GM21367 (cell line): Measurements from ENCODE around the gene RAB6C.
"Not testable (repeated sequence)": the region's sequence is repeated elsewhere in the genome, so short reads cannot be mapped to it uniquely, and the experiment has no call there.

Experiments used
- ATAC-seq: cut with Tn5 transposase; IDR thresholded peaks from one replicate; pipeline ENCODE4 v1.9.1; 2021; ENCODE audit not compliant: unreplicated experiment

RAB6C gene

DNA sequence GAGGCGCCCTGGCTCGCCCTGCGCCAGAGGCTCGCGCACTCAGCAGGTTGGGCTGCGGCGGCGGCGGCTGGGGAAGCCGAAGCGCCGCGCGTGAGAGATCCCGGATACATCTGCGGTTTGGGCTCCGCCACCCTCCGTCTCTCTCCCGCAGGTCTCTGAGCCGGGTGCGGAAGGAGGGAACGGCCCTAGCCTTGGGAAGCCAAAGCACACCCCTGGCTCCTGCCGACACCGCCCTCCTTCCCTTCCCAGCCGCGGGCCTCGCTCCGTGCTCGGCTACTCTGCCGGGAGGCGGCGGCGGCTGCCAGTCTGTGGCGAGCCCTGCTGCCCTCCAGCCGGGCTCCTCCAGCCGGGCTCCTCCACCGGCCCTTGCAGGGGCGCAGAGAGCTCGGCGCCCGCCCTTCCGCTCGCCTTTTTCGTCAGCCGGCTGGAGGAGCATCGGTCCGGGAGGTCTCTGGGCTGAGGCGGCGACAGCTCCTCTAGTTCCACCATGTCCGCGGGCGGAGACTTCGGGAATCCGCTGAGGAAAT, at the start of gene RAB6C:
Gene RAB6C, plus strand, starts transcription at position 38 of the 527 bp plus-strand sequence. Its CDS starts 450 bp downstream, at position 488.
- not testable (repeated sequence) for ATAC-seq

DNA sequence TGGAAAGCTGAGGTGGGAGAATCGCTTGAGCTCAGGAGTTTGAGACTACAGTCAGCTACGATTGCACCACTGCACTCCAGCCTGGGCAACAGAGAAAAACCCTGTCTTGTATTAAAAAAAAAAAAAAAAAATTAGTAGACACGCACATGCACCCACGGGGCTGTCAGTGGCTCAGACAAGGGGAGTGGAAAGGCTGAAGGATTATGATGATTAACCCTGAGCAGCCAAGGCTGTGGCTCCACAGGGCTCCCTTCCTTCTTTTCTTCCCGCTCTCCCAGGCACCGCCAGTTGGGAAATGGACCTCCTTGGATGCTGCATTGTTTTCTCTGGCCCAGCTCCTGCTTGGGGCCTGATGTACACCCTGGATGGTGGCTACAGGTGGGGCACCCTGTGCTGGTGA, 49.0 kb upstream of the RAB6C start:
- ATAC-seq = no peak

DNA sequence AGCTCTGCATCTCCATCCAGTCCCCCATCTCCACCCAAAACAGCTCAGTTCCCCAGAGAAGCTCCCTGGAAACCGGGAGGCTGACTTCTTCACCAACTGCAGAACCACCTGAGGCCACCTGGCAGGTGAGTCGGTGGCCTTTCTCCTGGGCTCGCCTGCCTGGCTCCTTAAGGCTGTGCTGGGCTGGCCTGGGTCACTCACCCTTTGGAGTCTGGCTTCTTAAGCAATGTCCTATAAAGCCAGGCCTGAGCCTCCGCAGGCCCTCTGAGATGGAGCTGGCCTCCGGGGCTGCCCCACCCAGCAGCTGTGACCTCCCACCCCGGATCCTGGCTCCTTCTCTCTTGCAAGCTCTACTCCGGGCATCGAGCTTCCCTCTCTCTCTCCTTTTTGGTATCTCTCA, 46.1 kb upstream of the RAB6C start:
- not testable (repeated sequence) for ATAC-seq

DNA sequence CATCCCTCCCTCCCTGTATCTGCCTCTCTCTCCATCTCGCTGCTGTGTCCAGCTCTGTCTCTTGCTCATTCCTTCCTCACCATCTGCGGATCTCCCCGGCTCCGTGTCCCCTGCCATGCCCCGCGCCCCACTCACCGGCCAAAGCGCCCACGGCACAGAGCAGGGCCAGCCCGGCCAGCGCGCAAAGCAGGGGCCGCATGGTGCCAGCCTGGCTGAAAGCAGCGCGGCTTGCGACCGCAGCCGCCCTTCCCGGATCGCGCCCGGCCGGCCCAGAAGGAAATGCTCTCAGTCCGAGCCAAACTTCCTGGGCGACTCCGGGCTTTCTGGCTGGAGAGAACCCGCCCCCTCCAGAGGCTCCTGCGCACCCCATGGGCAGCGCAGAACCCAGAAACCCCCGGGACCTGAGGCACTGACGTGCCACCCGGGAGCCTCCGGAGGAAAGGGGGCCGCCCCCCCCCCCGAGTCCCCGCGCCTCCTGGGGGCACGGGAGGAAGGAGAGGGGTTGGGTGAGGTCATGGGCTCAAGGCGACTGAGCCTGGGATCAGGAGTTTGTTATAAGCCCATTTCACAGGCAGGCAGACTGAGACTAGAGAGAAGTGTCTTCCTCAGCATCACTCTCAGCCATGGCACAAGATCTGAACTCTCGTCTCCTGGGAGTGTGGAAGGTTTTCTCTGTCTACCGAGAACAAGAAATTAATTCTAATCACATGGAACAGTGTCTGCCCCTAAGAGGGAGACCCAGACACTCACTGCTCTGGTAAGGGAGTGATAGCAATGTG, 45.2 kb upstream of the RAB6C start:
- ATAC-seq = no peak

DNA sequence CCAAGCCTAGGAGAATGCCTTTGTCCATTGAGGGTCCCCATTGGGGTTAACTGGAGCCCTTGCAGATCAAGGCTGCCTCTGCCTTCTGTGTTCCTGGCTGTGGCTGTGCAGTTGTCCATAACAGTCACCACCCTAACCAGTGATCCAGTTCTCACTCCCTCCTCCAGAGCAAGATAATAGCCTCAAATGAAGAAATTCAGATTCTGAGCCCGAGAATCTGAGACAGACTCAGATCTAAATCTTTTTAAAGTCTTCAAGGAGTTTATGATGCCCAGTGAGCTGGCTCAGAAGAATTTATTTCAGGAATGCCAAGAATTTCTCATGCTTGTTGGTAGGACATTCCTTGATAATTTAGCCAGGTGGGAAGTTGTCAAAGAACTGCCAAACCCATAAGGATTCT, 44.3 kb upstream of the RAB6C start:
- ATAC-seq = no peak

DNA sequence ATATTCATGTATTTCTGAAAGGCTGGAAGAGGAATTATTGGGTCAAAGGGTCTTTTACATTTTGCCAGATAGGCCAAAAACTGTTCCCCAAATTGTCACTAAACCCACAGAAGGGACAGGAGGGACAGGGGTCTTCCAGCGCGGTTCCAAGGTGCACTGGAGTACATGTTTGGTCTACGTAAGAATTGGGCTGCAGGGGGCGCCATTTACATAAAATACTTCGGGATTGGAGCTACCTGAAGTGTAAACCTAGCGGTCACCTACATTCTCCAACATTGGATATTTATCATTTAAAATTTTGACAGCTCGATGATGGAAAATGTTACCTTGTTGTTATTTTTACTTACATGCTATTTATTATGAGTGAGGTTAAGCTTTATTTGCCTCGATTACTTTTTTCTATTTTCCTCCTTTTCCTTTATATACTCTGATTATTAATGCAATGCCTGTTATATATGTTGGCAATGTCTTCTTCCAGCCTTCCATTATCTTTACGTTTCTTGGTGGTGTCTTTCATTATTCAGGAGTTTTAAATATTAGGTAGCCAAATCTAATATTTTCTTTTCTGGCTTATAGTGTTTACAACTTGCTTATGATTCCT, 43.0 kb upstream of the RAB6C start:
- ATAC-seq = peak; percentile 60

DNA sequence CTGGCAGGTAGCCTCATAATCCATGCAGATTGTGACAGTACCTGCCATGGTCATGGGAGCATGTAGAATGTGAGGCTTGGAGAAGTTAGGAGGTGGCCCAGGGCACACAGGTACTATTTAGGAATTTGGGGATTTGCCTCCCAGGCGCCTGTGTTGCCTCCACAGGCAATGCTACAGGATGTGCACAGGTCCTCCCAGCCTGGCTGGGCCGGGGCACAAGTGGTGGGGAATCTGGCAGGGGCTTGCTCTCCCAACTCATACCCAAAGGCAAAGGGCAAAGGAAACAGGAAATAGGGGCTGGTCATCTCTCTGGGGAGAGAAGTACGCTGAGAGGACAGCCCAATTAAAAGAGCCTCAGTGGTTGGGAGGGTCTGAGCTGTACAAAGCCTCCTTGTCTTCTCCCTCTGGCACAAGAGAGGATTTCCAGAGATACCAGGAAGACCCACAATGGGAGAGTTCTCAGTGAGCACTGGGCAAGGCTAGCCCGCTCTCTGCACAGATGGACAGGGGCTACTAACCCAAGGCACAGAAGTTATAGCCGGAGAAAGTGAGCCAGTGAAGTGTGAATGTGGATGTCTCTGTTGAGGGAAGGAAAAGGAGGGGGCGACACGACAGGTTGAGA, 40.5 kb upstream of the RAB6C start:
- ATAC-seq = not testable (repeated sequence)

DNA sequence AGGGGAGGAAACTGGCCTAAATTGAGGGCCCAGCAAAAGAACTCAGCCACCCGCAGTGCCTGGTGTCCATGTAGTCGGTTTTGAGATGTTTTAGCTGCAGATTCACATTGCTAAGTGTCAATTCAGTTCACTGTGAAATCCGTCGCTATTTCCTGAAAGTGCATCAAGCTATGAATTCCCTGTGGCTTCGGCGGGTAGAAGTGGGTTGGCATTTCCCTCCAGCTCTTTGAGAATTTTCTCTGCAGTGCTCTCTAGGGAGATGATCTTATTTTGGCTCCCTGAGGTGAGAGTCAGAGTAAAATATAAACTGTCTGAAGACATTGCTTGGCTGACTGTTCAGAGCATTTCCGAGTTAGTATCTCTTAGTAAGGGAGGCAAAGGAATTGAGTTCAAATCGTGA, 36.0 kb upstream of the RAB6C start:
- ATAC-seq = not testable (repeated sequence)

DNA sequence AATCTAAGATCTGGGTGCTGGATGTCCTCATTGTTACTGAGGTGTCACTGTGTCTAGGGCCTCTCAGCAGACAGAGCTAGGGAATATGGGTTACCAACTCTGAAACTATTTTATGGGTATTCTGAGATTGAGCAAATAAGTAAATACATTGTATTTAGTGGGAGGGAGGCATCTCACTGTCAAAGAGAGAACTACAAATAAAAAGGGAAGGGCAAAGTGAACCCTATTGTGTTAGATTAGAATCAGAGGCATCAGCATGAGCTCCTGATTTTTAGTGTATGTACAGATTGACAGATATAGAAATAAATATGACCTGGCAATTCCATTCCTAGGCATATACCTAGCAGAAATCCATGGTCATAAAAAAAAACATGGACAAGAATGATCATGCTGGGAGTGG, 33.9 kb upstream of the RAB6C start:
- ATAC-seq = no peak

DNA sequence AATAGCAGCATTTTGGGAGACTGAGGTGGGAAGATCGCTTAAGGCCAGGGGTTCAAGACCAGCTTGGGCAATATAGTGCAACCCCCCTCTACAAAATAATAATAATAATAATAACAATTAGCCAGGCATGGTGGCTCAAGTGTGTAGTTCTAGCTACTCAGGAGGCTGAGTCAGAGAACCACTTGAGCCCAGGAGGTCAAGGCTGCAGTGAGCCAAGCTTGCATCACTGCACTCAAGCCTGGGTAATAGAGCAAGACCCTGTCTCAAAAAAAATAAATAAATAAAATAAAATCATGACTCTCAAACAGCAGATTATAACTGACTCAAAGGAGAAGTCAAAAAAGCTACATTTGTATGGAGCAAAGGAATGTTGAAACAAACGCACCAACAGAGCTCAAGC, 31.8 kb upstream of the RAB6C start:
- ATAC-seq = not testable (repeated sequence)

DNA sequence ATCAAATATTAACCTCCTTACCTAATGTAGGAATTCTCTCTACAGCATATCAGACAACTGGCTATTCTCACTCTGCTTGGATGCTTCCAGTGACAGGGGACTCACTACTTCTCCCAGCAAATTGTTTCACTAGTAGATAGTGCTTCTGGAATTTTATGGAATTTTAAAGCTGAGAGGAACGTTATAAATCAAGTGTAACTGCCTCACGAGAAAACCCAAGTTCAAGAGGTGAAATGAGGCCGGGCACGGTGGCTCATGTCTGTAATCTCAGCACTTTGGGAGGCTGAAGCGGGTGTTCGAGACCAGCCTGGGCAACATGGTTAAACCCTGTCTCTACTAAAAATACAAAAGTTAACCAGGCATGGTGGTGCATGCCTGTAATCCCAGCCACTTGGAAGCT, 23.3 kb upstream of the RAB6C start:
- ATAC-seq = not testable (repeated sequence)

DNA sequence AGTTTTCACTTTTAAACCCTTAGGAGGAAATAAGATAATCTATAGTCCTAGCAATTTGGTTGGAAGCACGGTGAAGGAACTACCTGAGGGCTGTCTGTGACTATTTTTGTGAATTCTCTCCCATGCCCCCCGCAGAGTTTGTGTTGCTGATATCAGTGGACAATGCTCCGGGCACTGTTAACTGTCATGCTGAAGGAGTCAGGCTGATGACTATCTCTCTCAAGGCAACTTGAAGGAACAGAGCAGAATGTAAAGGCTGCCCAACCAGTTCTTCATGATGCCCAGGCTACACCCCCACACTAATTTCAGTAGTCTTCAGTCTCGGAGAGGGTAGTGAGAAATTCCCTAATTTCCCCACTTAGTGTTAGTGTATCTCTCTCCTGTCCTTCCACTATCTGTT, 21.6 kb upstream of the RAB6C start:
- ATAC-seq = no peak

DNA sequence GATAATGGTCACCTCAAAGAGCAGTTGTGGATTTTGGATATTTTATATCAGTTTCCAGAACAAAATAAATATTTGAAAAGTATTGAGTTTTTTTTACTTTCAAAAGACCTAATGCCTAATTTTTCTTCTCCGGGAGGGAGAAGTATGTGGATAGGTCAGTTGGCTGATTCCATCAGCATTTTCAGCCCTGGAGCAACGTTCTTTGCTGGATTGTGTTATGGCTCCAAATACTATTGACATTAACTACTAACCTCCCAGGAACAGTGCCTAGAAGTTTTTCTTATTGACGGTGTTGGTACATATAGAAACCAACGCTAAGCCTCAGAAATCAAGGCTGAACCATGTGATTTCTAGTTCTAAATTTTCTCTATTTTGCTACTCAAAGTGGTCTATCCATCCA, 20.7 kb upstream of the RAB6C start:
- ATAC-seq = not testable (repeated sequence)

DNA sequence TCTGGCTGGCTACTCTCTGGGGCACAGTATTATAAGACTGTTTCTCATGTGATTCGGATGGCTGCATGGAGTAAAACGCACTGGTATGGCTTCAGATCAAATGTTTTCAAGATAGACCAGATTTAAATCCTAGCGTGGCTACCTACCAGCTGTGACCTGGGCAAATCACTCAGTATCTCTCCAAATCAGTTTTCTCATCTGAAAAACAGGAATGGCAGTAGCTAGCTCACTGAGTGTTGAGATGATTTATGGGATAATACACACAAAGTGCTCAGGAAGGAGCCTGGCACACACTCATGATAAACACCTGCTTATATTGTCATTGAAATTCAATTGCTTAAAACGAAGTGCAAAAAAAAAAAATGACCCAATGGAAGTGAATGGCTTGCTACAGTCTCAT, 10.9 kb upstream of the RAB6C start:
- ATAC-seq = not testable (repeated sequence)

DNA sequence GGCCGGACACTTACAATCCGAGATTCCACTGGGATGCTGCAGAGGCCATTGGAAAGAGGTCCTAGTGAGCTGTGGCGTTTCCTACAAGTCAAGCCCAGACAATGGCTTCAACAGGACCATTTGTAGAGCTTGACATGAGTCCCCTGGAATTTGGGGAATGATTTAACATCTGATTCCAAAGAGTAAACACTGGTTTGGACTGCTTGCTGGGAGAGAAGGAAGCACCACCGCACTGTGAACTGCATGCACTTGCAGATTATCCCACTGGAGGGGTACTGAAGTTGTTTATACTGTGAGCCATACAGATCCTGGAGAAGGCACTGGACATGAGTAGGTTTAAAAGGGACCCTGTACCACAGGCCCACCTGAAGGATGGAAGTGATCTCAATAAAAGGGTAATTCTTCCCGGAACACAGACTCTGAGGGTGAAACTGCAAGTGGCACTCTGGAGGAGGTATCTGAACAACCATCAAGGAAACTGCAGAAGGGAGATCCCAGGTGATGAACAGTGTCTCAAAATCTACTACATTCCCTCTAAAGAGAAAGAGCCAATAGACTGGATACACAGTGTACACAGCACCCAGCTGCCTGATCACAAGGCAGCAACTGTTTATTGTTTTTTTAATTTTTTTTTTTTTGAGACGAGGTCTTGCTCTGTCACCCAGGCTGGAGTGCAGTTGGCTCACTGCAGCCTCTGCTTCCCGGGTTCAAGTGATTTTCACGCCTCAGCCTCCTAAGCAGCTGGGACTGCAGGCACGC, 4.3 kb upstream of the RAB6C start:
- no peak for ATAC-seq

DNA sequence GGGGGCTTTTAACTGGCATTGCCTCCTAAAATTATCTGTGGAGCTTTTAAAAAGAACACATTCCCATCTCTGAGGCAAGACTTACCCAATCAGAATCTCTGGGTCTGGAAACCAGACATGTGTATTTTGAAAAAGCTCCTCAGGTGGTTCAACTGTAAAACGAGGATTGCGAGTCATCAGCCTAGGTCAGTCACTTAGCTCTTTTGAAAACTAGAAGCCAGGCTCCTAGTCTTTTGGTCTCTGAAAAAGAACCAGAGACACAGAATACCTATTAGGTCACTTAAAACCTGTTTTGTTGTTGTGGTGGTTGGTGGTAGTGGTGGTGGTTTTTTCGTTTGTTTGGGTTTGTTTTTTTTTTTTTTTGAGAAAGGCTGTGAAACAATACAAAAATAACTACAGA, 2.5 kb upstream of the RAB6C start:
- not testable (repeated sequence) for ATAC-seq

DNA sequence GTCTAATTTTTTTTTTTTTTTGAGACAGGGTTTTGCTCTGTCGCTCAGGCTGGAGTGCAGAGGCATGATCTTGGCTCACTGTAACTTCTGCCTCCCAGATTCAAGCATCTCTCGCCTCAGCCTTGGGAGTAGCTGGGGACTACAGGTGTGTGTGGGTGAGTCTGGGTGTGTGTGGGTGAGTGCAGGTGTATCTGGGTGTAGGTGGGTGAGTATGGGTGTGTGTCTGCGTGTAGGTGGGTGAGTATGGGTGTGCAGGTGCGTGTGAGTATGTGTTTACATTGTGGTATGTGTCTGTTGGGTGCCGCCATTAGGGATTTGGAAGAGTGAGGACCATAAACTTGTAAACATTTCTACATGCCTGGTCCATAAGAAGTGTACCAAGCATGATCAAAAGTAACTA, 1.5 kb upstream of the RAB6C start:
- no peak for ATAC-seq

DNA sequence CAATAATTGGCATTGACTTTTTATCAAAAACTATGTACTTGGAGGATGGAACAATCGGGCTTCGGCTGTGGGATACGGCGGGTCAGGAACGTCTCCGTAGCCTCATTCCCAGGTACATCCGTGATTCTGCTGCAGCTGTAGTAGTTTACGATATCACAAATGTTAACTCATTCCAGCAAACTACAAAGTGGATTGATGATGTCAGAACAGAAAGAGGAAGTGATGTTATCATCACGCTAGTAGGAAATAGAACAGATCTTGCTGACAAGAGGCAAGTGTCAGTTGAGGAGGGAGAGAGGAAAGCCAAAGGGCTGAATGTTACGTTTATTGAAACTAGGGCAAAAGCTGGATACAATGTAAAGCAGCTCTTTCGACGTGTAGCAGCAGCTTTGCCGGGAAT, 780 bp downstream of the RAB6C start:
- not testable (repeated sequence) for ATAC-seq

DNA sequence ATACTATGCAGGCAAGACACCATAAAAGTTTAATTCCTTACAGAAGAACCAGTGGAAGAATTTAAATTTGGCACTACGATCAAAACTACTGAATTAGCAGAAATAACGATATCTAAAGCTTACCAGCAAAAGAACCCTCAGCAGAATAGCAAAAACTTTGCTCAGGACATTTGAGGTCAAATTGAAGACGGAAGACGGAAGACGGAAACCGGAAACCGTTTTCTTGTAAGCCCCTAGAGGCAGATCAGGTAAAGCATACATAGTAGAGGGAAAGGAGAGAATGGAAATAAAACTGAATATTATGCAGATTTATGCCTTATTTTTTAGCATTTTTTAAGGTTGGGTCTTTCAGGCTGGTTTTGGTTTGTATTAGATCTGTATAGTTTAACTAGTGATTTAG, 2.2 kb downstream of the RAB6C start:
- ATAC-seq = not testable (repeated sequence)

DNA sequence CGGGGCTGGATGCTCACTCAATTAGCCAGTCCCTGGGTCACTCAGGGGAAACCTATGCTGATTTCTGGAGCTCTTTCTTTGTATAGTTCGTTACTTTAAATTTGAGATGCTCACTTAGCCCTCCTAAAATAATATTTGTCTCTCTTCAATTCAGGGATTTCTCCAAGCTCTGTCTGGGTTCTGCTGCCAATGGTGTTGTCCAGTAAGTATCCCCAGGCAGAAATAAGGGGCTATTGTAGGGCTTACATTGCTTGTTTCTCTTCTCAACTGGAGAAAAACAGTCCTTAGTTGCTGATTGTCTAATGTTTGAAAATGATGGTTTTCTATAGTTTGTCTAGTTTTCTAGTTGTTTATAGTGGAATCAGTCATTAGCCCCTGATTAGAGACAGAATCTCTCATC, 5.0 kb downstream of the RAB6C start:
- no peak for ATAC-seq

DNA sequence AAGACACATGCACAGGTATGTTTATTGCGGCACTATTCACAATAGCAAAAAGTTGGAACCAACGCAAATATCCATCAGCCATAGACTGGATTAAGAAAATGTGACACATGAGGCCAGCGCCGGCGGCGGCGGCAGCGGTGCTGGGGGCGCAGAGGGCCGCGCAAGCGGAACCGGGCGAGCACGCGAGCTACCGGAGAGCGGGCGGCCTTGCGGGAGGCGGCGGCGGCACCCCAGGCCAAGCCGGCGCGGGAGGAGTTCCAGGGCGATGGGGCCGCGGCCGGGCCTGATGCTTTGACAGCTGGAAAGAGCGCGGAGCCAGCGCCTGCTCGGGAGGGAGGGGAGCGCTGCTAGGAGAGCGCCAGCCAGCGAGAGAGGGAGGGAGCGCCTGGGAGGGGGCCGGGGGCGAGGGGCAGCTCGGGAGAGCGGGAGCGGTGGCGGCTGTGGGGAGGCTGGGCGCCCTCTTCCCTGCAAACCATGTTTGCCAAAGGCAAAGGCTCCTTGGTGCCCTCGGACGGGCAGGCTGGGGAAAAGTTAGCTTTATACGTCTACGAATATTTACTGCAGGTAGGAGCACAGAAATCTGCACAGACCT, 13.0 kb downstream of the RAB6C start:
- not testable (repeated sequence) for ATAC-seq
